ENCODE results near the gene IARS2.
"Not testable (repeated sequence)": the region's sequence is repeated elsewhere in the genome, so short reads cannot be mapped to it uniquely, and the experiment has no call there.

Gene IARS2

DNA sequence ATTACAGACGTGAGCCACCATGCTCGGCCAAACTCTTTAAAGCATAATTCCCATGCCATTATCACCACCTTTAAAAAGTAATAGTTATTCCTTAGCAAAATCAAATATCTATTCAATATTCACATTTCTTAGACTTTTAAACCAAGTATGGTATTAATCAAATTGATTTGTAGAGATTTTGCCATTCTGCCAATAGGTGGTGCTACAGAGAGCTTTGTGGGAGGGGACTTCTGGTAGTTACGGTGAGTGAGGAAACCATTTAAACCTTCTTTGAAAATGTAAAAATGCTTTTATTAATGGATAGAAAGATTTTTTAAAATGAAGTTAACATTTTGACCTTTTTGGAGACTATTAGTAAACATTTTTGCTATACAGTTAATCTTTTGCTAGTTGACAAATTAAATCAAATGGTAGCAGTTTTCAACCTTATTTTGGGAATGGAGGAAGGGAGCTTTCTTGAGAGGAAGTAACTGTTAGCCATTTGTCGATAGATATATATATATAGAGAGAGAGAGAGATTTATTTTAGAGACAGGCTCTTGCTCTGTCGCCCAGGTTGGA lies 19.3 kb downstream of the IARS2 start:
- DNase-seq = peak; percentile 45 to 58

GRCh38 chr1:220119043-220119512 lies 25.1 kb downstream of the IARS2 start:
- DNase-seq = no peak

GRCh38 chr1:220121791-220122530 lies 28.0 kb downstream of the IARS2 start:
- no peak for DNase-seq

DNA sequence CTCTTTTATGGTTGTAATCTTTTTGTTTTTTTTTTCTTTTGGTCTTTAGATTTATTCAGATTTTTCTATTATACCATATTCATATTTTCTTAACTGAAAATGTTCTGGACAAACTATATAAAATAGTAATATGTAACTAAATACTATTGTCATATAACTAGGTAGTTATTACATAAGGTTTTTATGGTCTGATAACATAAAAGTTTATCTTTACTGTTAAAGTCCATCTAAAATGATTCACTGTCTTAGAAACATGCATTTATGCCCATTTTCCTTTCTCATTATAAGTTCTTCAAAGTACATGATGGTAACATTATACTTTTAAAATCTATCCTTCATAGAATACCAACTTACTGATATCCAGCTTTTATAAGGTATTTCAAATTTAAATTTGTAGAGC lies 29.1 kb downstream of the IARS2 start:
- DNase-seq = no peak

DNA sequence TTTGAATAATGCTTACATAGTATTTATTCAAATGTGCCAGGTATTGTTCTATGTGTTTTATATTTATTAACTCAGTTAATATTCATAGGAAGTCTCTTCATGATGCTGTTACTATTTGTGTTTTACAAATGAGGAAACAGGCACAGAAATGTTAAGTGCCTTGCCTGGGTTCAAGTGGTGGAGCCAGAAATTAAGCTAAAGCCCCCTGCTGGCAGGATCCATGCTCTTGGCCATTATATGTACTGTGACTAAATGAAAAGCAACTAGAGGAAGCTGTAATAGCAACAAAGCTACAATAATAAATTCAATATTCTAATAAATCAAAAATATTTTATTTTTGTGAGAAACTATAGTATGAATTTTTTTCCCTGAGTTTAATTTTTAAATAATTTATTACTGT lies 30.0 kb downstream of the IARS2 start:
- no peak for DNase-seq

DNA sequence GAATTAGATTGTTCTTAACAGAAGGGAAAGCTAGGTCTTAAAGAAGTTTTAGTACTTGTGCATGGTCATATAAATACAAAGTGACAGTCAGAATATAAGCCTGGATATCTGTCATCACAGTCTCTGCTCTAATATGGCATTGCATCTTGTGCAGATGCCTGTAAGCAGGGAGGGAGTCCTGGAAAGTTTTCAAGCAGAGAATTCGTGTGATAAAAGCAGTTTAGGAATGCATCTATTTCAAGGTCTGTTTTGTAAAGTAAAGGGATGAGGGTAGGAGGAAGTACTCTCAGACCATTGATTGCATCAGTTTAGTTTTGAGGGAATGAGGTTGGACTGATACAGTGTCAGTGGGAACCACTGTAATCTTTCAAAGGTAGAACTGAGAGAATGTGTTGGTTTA lies 30.6 kb downstream of the IARS2 start:
- peak in 1 of 2 donors; percentile 2 for DNase-seq

DNA sequence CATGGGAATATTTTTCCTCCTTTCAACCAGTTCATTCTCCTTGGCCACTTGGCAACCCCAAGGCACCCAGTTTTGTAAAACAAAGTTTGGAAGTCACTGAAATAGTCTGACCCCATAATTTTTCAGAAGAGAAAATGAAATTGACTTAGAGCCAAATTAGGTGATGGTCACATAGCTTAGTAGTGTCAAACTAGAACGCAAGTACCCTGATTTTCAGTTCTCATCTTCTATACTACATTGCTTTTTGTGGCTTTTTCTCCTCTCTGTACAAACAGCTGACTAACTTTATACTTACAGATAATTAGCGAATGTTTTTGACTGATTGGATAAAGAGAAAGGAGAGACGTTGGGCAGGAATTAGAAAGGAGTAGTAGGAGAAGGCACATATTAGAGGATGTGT lies 33.1 kb downstream of the IARS2 start:
- DNase-seq = no peak

DNA sequence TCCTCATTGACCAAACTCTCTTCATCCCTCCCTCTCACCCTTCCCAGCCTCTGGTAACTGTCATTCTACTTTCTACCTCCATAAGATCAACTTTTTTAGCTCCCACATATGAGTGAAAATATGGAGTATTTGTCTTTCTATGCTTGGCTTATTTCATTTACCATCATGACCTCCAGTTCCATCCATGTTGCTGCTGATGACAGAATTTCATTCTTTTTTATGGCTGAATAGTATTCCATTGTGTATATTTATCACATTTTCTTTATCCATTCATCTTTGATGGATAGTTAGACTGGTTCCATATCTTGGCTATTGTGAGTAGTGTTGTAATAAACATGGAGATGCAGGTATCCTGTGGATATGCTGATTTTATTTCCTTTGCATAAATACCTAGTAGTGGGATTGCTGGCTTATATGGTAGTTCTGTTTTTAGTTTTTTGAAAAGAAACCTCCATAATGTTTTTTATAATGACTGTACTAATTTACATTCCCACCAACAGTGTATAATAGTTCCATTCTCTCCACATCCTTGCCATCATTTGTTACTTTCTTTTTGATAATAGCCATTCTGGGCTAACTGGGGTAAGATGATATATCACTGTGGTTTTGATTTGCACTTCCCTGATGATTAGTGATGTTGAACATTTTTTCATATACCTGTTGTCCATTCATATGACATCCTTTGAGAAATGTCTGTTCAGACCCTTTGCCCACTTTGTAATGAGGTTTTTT lies 35.7 kb downstream of the IARS2 start:
- no peak for DNase-seq

DNA sequence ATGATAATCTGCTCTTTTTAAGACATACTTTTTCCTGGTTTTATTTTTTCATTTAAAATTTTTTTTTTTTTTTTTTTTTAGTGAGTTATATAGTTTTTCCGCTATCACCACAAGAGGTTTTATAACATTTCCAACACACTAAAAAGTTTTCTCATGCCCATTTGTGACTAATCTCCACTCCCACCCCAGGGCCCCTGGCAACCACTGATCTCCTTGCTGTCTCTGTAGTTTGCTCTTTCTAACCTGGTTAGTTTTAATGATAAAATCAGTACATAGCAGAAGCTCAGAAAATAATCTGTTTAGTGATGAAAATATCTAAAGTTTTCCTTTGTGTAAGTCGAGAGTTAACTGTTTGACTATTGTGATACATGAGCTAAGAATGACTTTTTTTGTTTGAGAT lies 41.8 kb downstream of the IARS2 start:
- no peak for DNase-seq

- no peak for DNase-seq
Observed at GRCh38 chr1:220137019-220137786, 43.3 kb downstream of the IARS2 start.

- no peak for DNase-seq
Observed at GRCh38 chr1:220139966-220140365, 46.0 kb downstream of the IARS2 start.

- no peak for DNase-seq
Observed at GRCh38 chr1:220144051-220144450, 50.1 kb downstream of the IARS2 start.

GRCh38 chr1:220149742-220150141 lies 55.8 kb downstream of the IARS2 start:
- no peak for DNase-seq

GRCh38 chr1:220151454-220151853 lies 57.5 kb downstream of the IARS2 start:
- DNase-seq = no peak

DNA sequence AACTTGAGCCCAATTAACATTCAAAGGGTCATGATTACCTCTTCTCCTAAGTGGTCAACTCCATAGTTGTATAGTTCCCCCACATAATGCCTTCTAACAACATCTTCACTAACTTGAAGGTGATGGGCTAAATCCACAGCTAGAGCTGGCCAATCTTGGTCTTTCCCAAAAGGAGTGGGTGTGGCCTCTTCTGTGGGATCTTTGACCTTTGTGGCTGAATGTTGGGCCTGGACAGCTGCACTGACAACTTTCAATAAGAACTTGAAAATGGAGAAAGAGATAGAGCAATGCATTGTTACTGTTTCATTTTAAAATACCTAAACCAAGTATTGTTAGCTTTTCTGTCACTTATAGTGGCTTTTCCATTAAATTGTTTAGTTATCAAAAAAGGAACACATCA lies 59.2 kb downstream of the IARS2 start:
- DNase-seq = no peak

DNA sequence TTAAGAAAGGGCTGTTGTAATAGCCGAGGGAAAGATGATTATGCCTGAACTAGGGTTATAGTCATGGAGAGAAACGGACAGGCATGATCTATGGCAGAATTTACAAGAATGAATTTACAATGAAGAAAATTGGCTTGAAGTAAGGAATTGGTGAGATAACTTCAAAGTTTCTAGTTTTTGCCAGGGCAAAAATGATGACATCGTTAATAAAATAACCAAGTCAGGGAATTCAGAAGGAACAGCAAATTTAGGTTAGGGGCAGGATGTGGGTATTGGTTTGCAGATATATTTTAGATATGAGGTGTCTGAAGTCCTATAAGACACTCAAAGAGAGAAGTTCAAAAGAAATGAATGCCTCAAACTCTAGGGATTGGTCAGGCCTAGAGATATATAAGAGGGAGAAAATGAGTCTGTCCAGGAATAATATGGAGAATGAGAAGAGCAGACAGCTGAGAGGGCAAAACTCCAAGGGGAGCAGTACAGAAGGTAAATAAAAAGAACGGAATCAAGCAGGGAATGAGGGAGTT lies 62.8 kb downstream of the IARS2 start:
- DNase-seq = no peak

- no peak for DNase-seq
Observed at GRCh38 chr1:220157738-220158137, 63.8 kb downstream of the IARS2 start.

- not testable (repeated sequence) for DNase-seq
Observed at GRCh38 chr1:220158530-220158929, 64.6 kb downstream of the IARS2 start.

GRCh38 chr1:220159041-220159440 lies 65.1 kb downstream of the IARS2 start:
- no peak for DNase-seq

- DNase-seq = no peak
Observed at GRCh38 chr1:220160027-220160426, 66.1 kb downstream of the IARS2 start.

DNA sequence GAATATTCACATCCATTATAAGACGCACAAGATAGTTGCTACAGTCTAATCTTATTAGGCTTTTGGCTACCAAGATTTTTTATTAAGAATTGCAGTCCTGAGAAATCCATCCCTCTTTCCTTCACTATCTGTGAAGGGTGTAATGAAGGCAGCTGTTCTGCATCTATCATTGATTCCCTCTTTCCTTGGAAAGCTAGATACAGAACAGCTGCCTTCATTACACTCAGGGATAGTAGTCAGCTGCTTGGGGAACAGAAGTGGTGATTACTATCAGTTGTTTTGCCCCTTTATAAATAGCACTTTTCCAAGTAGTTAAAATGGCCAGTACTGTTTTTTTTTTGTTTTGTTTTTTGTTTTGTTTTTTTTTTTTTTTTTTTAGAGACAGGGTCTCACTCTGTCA lies 70.2 kb downstream of the IARS2 start:
- no peak for DNase-seq

- no peak for DNase-seq
Observed at GRCh38 chr1:220164517-220164916, 70.6 kb downstream of the IARS2 start.

GRCh38 chr1:220166853-220167252 lies 72.9 kb downstream of the IARS2 start:
- no peak for DNase-seq
